GM12872 (cell line): ENCODE results near the gene GLP1R.

Source experiments
- CTCF ChIP-seq: IDR thresholded peaks from 3 replicates; pipeline ENCODE4 v1.5.1; 2011; ENCODE audit warnings: low read depth, mild to moderate bottlenecking, low read length, moderate library complexity; ENCODE audit not compliant: insufficient read depth

The GLP1R gene

GRCh38 chr6:39048481-39049399, at the start of gene GLP1R:
TSS of gene GLP1R (plus strand) at chr6:39048781. CDS start at chr6:39048841, 60 bp downstream.
- TF ChIP-seq CTCF: no peak

GRCh38 chr6:39003072-39003471, 45.5 kb upstream of the GLP1R start:
- TF ChIP-seq CTCF: peak; percentile 30; the same call in 2 of the 3 replicates

GRCh38 chr6:39003492-39003891, 45.1 kb upstream of the GLP1R start:
- TF ChIP-seq CTCF: no peak

- TF ChIP-seq CTCF: no peak
These were observed 43.8 kb upstream of the GLP1R start for GRCh38 chr6:39004801-39005200.

- no peak for TF ChIP-seq CTCF
These were observed 42.8 kb upstream of the GLP1R start for GRCh38 chr6:39005774-39006173.

- TF ChIP-seq CTCF: no peak
These were observed 41.0 kb upstream of the GLP1R start for GRCh38 chr6:39007575-39007974.

- no peak for TF ChIP-seq CTCF
These were observed 39.8 kb upstream of the GLP1R start for GRCh38 chr6:39008737-39009136.
